HepG2 (cell line): Measurements from ENCODE around the gene MICAL3.

Source experiments
- CHD2 ChIP-seq: IDR thresholded peaks from 2 replicates; pipeline ENCODE4 v1.6.1; 2011; ENCODE audit warnings: low read depth, low read length, improper control_type of control experiment
- EP300 ChIP-seq, 3 experiments: sonication (generic) in 1 of 3; formaldehyde crosslinking in 1 of 3; IDR thresholded peaks; 2 replicates each; pipeline versions ENCODE4 v1.5.1 to v1.6.1; 2011 to 2020; ENCODE audit warnings: low read depth in 2 of 3, low read length in 2 of 3, borderline replicate concordance in 1 of 3, improper control_type of control experiment in 1 of 3, mild to moderate bottlenecking in 1 of 3, missing genetic modification reagents in 1 of 3, moderate library complexity in 1 of 3
- NFIC ChIP-seq: IDR thresholded peaks from 2 replicates; pipeline ENCODE4 v1.6.1; 2012; ENCODE audit warnings: mild to moderate bottlenecking, low read length, inconsistent platforms
- ZNF451 ChIP-seq: sonication (generic); formaldehyde crosslinking; IDR thresholded peaks from 2 replicates; pipeline ENCODE4 v1.5.0; 2020; ENCODE audit warnings: mild to moderate bottlenecking, missing genetic modification reagents
- ZNF501 ChIP-seq: sonication (generic); formaldehyde crosslinking; IDR thresholded peaks from 2 replicates; pipeline ENCODE4 v1.5.1; 2020; ENCODE audit warnings: mild to moderate bottlenecking, moderate library complexity, missing genetic modification reagents
- TF ChIP-seq, protein P1 (sequence below): sonication (generic); formaldehyde crosslinking; IDR thresholded peaks from 2 replicates; pipeline ENCODE4 v1.5.0; 2020; ENCODE audit warnings: mild to moderate bottlenecking, missing genetic modification reagents, moderate library complexity

DNA sequence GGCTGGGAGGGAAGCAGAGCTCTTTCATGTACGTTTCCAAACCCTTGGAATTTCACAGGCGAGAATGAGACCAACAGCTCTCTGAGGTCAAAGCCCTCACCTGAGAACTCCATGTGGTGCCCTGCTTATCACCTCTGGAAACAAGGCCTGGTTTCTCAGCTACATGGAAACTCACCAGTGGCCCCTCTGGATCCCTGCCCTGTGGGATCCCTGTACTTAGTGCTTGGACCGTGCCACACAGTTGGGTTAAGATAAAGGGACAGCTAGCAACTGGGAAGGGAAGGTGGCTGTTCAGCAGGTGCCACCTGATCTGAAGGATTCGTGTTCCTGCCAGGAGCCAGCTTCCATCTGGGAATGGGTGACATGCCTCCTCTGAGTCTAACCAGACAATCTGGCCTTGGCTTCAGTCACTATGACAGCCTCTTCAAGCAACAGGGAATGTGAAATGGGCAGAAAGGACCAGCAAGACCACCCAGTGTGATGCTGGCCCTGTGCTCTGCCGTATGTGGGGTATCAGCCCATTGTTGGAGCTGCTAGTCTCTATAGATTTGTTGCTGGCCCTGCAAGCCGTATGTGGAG is 195.8 kb downstream of the MICAL3 start:
- TF ChIP-seq ZNF451 (CRISPR knock-in tag) (no peak), NFIC (no peak), ZNF501 (CRISPR knock-in tag) (no peak), EP300 (IDR thresholded peaks at IDR 0.05; ENCODE audit: low read depth in 2 of 2, low read length in 2 of 2) (no peak), EP300 (CRISPR knock-in tag; IDR thresholded peaks at IDR 0.05; ENCODE audit: borderline replicate concordance) (no peak), CHD2 (no peak)
- TF ChIP-seq, protein P1, sequence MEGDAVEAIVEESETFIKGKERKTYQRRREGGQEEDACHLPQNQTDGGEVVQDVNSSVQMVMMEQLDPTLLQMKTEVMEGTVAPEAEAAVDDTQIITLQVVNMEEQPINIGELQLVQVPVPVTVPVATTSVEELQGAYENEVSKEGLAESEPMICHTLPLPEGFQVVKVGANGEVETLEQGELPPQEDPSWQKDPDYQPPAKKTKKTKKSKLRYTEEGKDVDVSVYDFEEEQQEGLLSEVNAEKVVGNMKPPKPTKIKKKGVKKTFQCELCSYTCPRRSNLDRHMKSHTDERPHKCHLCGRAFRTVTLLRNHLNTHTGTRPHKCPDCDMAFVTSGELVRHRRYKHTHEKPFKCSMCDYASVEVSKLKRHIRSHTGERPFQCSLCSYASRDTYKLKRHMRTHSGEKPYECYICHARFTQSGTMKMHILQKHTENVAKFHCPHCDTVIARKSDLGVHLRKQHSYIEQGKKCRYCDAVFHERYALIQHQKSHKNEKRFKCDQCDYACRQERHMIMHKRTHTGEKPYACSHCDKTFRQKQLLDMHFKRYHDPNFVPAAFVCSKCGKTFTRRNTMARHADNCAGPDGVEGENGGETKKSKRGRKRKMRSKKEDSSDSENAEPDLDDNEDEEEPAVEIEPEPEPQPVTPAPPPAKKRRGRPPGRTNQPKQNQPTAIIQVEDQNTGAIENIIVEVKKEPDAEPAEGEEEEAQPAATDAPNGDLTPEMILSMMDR: no peak
